Activated CD8-positive, alpha-beta memory T cell treated with anti-CD3 and anti-CD28 coated beads for 4 hours (primary cell): ENCODE measurements around the gene TNK2.
"Not testable (repeated sequence)": the region's sequence is repeated elsewhere in the genome, so short reads cannot be mapped to it uniquely, and the experiment has no call there.

ENCODE experiments used
- DNase-seq, 2 donors: peaks; one replicate each; pipeline ENCODE4 v3.0.0-alpha.2; 2020; ENCODE audit warnings: low read depth in 2 of 2

Gene TNK2

GRCh38 chr3:195870442-195870841 is 37.9 kb downstream of the TNK2 start:
- DNase-seq = no peak

DNA sequence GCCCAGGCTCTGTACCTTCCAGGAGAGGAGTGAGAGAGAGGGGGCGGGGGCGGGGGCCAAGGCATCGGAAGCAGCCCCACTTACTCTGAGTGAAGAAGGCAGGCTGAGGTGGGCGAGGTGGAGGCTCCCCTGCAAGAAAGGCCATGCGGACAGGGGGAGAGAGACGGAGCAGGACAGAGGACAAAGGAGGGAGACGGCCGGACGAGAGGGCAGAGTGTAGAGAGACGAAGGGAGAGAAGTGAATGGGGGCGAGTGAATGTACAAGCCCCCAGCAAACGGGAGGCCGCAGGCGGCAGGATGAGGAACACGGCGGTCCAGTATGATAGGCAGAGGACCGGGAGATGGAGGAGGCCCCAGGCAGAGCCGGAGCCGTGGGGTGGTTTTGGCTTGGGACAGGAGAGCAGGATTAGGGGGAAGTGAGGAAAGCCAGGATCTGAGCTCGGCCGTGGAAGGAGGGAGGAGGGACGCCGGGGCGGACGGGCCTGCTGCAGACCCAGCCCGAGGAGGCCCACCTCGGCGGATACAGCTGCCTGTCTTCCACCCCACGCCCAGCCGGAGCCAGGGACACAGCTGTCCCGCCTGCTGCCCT is 38.8 kb downstream of the TNK2 start:
- DNase-seq = no peak

- DNase-seq = no peak
Observed at GRCh38 chr3:195868866-195869412, 39.4 kb downstream of the TNK2 start.

DNA sequence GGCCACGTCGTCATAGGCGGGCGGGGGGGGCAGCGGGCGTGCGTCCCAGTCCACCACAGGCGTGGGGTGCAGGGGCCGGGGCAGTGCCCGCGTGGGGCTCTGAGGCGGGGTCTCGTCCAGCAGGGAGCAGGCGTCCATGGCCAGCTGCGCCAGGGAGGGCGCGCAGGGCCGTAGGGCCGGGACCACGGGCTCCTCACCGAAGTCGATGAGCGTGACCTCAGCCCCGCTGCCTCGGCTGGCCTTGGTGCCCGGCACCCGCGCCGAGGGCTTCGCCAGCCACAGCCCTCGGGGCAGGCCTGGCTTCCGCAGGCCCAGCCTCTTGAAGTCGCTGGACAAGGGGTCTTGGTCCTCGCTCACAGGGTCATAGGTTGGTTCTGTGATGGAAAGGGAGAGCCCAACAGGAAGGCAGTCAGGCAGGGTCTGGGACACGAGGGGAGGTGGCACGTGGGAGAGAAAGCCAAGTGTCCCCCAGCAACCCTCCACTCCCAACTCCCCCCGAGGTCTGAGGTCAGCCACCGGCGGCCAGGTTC is 40.0 kb downstream of the TNK2 start:
- DNase-seq = no peak

- DNase-seq = no peak
Observed at GRCh38 chr3:195867631-195868335, 40.6 kb downstream of the TNK2 start.

DNA sequence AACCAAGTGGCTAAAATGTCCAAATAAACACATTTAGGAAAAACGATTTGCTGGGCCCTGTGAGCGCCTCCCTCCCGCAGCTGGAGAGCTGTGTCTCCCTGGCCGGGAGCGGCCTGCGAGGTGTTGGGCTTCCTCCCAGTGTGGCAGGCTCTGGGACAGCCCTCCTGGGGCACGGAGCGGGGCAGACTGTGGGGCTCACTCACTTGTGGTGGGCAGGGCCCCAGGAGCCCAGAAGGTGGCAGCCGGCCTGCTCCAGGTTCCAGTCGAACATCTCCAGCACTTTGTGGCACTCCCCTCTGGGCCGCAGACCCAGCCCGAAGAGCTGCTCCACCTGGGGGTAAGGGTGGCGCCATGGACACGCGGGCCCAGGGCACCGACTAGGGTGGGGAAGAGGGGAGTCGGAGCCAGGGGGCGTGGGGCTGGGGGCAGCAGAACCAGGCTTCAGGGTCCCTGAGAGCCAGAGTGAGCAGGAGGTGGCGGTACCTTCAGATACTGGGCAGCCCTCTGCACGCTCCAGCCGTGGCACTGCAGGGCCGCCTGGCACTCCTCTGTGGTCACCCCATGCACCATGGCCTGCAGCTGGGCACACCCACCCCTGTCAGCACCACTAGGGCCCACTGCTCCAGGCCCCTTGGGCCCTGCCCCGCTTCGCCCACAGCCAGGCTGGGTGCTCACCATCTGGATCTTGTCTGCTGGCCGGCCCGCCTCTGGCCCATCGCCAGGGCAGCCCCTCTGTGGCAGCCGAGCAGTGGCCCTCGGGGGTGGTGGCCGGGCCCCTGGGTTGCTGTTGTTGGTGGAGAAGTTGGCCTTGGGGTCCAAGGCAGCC is 41.5 kb downstream of the TNK2 start:
- no peak for DNase-seq

DNA sequence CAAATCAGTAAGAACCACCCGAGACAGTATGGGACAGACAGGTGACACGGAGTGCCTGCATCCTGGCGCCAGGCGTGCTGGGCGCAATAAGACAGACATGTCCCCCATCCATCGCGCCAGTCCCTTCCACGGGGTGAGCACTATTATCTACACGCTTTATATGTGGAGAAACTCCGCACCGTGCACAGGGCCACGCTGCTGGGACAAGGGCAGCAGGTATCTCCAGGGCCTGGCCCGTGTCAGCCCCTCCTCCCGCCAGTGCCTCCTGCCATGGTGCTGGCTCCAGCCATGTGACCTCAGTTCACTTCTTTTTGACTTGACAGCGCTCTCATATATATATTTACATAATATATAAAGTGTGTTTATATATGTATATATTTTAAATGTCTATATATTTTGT is 42.6 kb downstream of the TNK2 start:
- DNase-seq = no peak

GRCh38 chr3:195863121-195864061 is 45.0 kb downstream of the TNK2 start:
- DNase-seq = peak; percentile 29 to 30

GRCh38 chr3:195862318-195862717 is 46.0 kb downstream of the TNK2 start:
- not testable (repeated sequence) for DNase-seq

- no peak for DNase-seq
Observed at GRCh38 chr3:195860456-195860855, 47.9 kb downstream of the TNK2 start.

GRCh38 chr3:195859846-195860411 is 48.4 kb downstream of the TNK2 start:
- DNase-seq = no peak

GRCh38 chr3:195859061-195859845 is 49.1 kb downstream of the TNK2 start:
- peak; percentile 48 to 64 for DNase-seq

DNA sequence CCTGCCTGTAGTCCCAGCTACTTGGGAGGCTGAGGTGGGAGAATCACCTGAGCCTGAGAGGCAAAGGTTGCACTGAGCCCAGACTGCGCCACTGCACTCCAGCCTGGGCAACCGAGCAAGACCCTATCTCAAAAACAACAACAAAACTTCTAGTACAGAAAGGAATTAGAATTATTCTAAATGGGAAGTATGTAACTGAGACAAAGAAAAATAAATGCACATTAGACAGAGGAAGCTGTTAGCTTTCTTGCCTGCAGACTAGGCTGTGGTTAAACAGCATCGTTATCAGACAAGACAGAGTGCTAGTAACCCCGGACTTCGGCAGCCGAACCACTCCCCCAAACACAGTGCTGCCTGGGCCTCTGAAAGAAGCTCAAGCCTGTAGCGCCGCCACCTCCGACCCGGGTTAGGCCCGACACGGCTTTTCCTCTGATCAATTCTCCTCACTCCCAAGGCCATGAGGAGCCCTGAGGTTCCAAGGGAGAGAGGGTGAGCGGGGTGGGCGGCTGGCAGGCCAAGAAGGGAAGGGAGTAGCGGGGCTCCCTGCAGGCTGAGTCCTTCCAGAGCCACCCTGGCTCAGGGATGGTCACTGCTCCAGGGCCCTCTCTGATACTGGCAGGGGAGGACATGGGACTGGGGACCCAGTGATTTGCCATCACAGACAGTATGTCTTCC is 51.8 kb downstream of the TNK2 start:
- no peak for DNase-seq

GRCh38 chr3:195855471-195856409 is 52.6 kb downstream of the TNK2 start:
- DNase-seq = no peak

DNA sequence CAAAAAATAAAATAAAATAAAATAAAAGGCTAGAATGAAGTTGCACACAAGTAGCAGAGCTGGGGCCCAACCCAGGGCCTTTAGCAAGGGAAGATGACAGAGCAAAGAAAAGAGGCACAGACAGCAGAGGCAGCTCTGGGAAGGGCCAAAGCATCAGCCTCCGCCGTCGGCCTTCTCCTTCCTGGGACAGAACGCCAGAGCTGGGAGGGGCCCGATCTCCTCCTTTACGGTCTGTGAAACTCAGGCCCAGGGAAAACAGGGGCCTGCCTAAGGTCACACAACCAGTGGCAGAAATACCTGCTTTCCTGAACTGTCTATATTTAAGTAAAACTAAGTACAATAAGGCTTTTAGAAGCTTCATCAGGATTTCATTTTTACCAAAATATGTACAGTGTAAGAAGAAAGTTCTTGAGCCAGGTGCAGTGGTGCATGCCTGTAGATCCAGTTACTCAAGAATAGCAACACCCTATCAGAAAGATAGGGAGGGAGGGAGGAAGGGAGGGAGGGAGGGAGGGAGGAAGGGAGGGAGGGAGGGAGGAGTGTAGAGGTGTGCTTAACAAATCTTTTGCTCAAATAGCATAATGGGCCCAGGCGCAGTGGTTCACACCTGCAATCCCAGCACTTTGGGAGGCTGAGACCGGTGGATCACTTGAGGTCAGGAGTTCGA is 53.6 kb downstream of the TNK2 start:
- DNase-seq = no peak

DNA sequence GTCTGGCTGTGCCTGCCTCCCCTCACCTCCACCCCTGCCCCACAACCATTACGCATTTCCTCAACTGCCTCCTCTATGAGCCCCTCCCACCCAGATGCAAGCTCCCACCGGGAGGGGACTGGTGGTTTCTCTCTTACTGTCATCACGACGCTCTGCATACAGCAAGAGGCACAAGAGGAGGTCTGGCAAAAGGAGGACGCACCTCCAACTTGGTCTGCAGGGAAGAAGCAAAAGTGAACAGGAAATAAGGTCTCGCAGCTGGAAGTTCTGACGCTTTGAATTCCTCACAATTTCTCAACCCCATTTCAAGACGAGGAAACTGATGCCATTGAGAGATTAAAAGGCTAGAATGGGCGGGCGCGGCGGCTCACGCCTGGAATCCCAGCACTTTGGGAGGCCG is 54.4 kb downstream of the TNK2 start:
- DNase-seq = no peak

GRCh38 chr3:195853036-195853435 is 55.3 kb downstream of the TNK2 start:
- DNase-seq = no peak
